Fibroblast of lung (primary cell): ENCODE data around the gene ACSS3. TPM values are rescaled to one million over a fixed set of nuclear protein-coding genes. Genes with fewer than 3 reads are reported as not detected.

Experiments
- DNase-seq, 2 donors: peaks; one replicate each; pipeline versions ENCODE4 v3.0.0 to v3.0.0-alpha.2; 2010; ENCODE audit warnings: low read depth in 2 of 2
- H2AFZ ChIP-seq: 2 replicates; pipeline ENCODE4 v1.5.1; 2012; ENCODE audit warnings: low read length, control low read depth, inconsistent platforms
- H3K27ac ChIP-seq: 2 replicates; pipeline ENCODE4 v1.5.1; 2011; ENCODE audit warnings: low read length, control low read depth; ENCODE audit not compliant: insufficient read depth
- H3K27me3 ChIP-seq: 2 replicates; pipeline ENCODE4 v1.5.1; 2011; ENCODE audit warnings: mild to moderate bottlenecking, low read length; ENCODE audit not compliant: control insufficient read depth, insufficient read depth
- H3K36me3 ChIP-seq: 2 replicates; pipeline ENCODE4 v1.5.1; 2011; ENCODE audit warnings: low read length; ENCODE audit not compliant: control insufficient read depth, insufficient read depth
- H3K4me1 ChIP-seq: 2 replicates; pipeline ENCODE4 v1.5.1; 2011; ENCODE audit warnings: low read length; ENCODE audit not compliant: control insufficient read depth, insufficient read depth; ENCODE audit errors: extremely low read depth
- H3K4me2 ChIP-seq: 2 replicates; pipeline ENCODE4 v1.5.1; 2011; ENCODE audit warnings: low read length, control low read depth; ENCODE audit not compliant: insufficient read depth; ENCODE audit errors: extremely low read depth
- H3K4me3 ChIP-seq, 4 experiments: fragments of 200-600 bp in 1 of 4; sonication (generic) in 1 of 4; replicated peaks in 1 of 4; 2 replicates each; pipeline ENCODE4 v1.5.1; 2011 to 2016; ENCODE audit warnings: low read length in 4 of 4, low read depth in 3 of 4, mild to moderate bottlenecking in 3 of 4, control low read depth in 2 of 4, inconsistent platforms in 1 of 4, mixed read lengths in 1 of 4; ENCODE audit not compliant: insufficient read depth in 1 of 4; ENCODE audit errors: control extremely low read depth in 1 of 4
- H3K79me2 ChIP-seq: 2 replicates; pipeline ENCODE4 v1.5.1; 2012; ENCODE audit warnings: mild to moderate bottlenecking, low read length, inconsistent platforms; ENCODE audit not compliant: control insufficient read depth, insufficient read depth
- H3K9ac ChIP-seq: 2 replicates; pipeline ENCODE4 v1.5.1; 2011; ENCODE audit warnings: mild to moderate bottlenecking, low read length, control low read depth; ENCODE audit not compliant: insufficient read depth
- H3K9me3 ChIP-seq: 2 replicates; pipeline ENCODE4 v1.5.1; 2012; ENCODE audit warnings: low read depth, low read length; ENCODE audit not compliant: control insufficient read depth, insufficient read depth
- H4K20me1 ChIP-seq: 2 replicates; pipeline ENCODE4 v1.5.1; 2011; ENCODE audit warnings: low read length; ENCODE audit not compliant: control insufficient read depth, insufficient read depth; ENCODE audit errors: extremely low read depth
- EZH2 ChIP-seq: IDR thresholded peaks from 2 replicates; pipeline ENCODE4 v1.5.1; 2012; ENCODE audit warnings: low read length, control low read depth, mild to moderate bottlenecking; ENCODE audit errors: missing control alignments
- polyA plus RNA-seq, 2 donors: library from polyadenylated mRNA; depleted of rRNA in 1 of 2; stranded (reverse) in 1 of 2; unstranded in 1 of 2; fragments of >200 nt; gene quantifications; 2 replicates each; pipeline ENCODE4 v1.2.1, GENCODE V29; 2011 to 2012; ENCODE audit warnings: missing spikeins in 1 of 2
- total RNA-seq: library from RNA; depleted of rRNA; stranded (reverse); fragments of >200 nt; gene quantifications from 2 replicates; pipeline ENCODE4 v1.2.1, GENCODE V29; 2014
- TF ChIP-seq, protein P1 (sequence below), 2 donors: IDR thresholded peaks in 1 of 2; conservative IDR thresholded peaks in 1 of 2; 1 replicate in 1 of 2; 2 replicates in 1 of 2; pipeline ENCODE4 v1.5.1; 2011 to 2012; ENCODE audit warnings: low read length in 2 of 2, control low read depth in 1 of 2, inconsistent platforms in 1 of 2, low read depth in 1 of 2, mild to moderate bottlenecking in 1 of 2

The ACSS3 gene
- total and polyA plus RNA-seq, 2 donors (not counting 1 experiment from before 2014, with no cell fraction given): 10.3 to 47.4 TPM

DNA sequence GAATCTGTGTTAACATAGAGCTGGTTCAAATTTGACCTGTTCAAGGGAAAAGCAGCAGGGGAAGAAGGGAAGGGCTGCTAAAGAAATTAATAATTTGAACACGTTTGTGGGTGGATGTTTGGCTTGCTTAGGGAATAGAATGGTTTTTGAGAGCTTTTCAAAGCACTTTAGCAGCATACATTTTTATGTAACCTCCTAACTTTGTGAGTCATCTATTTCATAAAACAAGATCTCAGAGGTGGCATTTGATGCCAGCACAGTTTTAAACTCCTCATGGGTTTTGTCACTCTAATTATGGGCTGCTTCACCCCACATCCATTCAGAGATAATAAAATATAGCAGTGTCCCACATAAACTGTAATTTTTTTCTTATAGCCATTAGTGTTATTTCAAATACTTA lies 143.8 kb downstream of the ACSS3 start:
- no peak overlapping the region for H3K4me2 ChIP-seq
- TF ChIP-seq EZH2: no peak
- H3K4me3 ChIP-seq: no peak overlapping the region
- H4K20me1 ChIP-seq: no peaks in the 10 kb centered on the region
- H3K27ac ChIP-seq: no peak overlapping the region
- H2AFZ ChIP-seq: no peak overlapping the region
- H3K9me3 ChIP-seq: no peaks in the 10 kb centered on the region
- no peaks in the 10 kb centered on the region for H3K36me3 ChIP-seq
- peak in 1 of 2 donors; percentile 24 for DNase-seq
- no peaks in the 10 kb centered on the region for H3K4me1 ChIP-seq
- H3K79me2 ChIP-seq: no peaks in the 10 kb centered on the region
- H3K9ac ChIP-seq: no peak overlapping the region
- H3K27me3 ChIP-seq: no peaks in the 10 kb centered on the region

DNA sequence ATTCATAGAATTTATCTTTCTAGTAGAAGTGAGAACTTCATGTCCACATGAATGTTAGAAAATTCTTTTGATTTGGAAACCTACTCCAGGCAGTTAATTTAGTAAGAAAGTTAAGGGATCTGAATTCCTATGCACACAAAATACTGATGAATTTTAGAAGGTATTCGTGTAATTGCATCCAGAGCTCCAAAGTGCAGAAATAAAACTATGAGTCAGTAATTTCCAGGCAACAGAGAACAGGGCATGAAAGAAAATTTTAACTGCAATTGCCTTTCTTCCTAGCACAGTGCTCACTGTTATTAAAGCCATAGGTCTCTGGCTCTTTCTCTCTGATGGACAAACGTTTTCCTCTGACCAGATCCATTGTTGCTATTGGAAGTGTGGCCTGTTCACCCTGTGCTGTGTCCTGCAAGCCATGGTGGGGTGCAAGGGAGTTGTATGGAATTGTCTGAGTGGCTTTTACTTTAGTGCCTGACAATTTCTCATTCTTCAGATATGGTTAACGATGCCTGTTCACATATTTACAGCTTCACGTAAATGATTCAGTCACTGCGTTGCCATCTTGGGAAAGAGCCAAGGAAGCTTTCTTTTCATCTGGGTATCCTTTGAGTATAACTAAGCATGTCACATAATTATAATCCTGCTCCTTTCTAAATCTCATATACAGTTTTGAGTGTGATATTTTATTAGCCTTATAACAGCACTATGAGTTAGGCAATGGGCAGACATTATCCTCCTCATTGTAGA lies 145.1 kb downstream of the ACSS3 start:
- H3K36me3 ChIP-seq: no peaks in the 10 kb centered on the region
- no peaks in the 10 kb centered on the region for H4K20me1 ChIP-seq
- H3K4me3 ChIP-seq: no peak overlapping the region
- no peak overlapping the region for H3K4me2 ChIP-seq
- peak; percentile 24 to 58 for DNase-seq
- H3K4me1 ChIP-seq: no peaks in the 10 kb centered on the region
- no peaks in the 10 kb centered on the region for H3K9me3 ChIP-seq
- H3K79me2 ChIP-seq: no peaks in the 10 kb centered on the region
- no peak overlapping the region for H3K27ac ChIP-seq
- H3K9ac ChIP-seq: no peak overlapping the region
- TF ChIP-seq, protein P1, sequence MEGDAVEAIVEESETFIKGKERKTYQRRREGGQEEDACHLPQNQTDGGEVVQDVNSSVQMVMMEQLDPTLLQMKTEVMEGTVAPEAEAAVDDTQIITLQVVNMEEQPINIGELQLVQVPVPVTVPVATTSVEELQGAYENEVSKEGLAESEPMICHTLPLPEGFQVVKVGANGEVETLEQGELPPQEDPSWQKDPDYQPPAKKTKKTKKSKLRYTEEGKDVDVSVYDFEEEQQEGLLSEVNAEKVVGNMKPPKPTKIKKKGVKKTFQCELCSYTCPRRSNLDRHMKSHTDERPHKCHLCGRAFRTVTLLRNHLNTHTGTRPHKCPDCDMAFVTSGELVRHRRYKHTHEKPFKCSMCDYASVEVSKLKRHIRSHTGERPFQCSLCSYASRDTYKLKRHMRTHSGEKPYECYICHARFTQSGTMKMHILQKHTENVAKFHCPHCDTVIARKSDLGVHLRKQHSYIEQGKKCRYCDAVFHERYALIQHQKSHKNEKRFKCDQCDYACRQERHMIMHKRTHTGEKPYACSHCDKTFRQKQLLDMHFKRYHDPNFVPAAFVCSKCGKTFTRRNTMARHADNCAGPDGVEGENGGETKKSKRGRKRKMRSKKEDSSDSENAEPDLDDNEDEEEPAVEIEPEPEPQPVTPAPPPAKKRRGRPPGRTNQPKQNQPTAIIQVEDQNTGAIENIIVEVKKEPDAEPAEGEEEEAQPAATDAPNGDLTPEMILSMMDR (conservative IDR thresholded peaks at IDR 0.05 in 1 of 2, IDR thresholded peaks at IDR 0.05 in 1 of 2; ENCODE audit: low read depth in 1 of 2, low read length in 2 of 2): no peak
- no peak for TF ChIP-seq EZH2
- H2AFZ ChIP-seq: no peak overlapping the region
- H3K27me3 ChIP-seq: no peaks in the 10 kb centered on the region

DNA sequence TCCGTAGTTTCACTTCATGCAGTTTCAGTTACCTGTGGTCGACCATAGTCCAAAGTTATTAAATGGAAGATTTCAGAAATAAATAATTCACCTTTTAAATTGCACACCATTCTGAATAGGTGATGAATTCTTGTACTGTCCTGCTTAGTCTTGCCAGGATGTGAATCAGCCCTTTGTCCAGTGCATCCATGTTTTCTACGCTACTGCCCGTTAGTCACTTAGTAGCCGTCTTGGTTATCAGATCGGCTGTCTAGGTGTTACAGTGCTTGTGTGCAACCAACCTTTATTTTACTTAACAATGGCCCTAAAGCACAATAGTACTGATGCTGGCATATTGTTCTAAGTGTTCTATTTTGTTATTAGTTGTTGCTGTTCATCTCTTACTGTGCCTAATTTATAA lies 146.7 kb downstream of the ACSS3 start:
- H4K20me1 ChIP-seq: no peaks in the 10 kb centered on the region
- H3K4me1 ChIP-seq: no peaks in the 10 kb centered on the region
- H3K9ac ChIP-seq: no peak overlapping the region
- peak in 1 of 2 donors; percentile 50 for DNase-seq
- H3K4me2 ChIP-seq: no peak overlapping the region
- H2AFZ ChIP-seq: no peak overlapping the region
- no peaks in the 10 kb centered on the region for H3K36me3 ChIP-seq
- TF ChIP-seq, protein P1 (conservative IDR thresholded peaks at IDR 0.05 in 1 of 2, IDR thresholded peaks at IDR 0.05 in 1 of 2; ENCODE audit: low read depth in 1 of 2, low read length in 2 of 2): no peak
- no peak for TF ChIP-seq EZH2
- H3K27me3 ChIP-seq: no peaks in the 10 kb centered on the region
- no peaks in the 10 kb centered on the region for H3K79me2 ChIP-seq
- no peak overlapping the region for H3K27ac ChIP-seq
- H3K4me3 ChIP-seq: no peak overlapping the region
- H3K9me3 ChIP-seq: no peaks in the 10 kb centered on the region
